Measurements from ENCODE around the gene CACNG4.
A peak's percentile ranks its signal among the peaks of the same experiment; 100 is the strongest.

The CACNG4 gene

DNA sequence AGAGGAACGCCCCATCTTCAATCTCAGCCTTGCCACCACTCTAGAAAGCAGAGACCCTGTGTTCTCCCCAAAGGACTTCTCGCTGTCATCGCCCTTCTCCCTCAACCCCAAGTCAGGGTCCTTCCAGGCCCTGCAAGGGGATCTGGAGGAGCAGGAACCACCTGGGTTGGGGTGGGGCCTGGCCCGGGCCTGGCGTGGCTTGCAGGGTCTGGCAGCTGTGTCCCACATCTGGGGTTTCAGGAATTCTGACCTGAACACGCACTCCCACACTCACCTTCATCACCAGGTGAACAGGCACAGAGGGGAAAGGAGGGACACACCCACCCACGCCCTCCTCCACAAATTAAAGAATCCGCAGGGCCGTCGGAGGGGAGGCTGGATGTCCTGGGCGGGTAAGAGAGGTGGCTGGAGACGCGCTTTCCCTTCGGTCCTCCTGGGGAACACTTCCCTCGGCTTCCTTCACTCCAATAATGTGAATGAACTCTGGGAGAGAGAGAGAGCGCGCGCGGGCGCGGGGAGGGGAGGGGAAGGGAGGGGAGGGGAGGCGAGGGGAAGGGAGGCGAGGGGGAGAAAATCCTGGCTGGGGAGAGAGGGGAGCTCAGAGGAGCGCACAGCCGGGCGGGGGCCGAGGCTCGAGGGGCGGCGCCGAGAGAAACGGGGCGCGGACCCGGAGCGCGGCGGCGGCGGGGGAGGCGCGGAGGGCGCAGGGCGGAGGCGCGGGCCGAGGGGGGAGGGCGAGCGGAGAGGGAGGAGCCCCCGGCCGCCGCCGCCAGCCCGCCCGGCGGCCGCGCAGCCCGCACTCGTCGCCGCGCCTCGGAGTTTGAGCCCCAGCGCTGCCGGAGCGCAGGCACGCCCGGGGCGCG, at the start of gene CACNG4:
Gene CACNG4 (plus strand): TSS at position 799 of the 863 bp plus-strand sequence. CDS start 205 bp downstream, outside the sequence.
- DNase-seq, result peak in 1 of 2 experiments; percentile 46

DNA sequence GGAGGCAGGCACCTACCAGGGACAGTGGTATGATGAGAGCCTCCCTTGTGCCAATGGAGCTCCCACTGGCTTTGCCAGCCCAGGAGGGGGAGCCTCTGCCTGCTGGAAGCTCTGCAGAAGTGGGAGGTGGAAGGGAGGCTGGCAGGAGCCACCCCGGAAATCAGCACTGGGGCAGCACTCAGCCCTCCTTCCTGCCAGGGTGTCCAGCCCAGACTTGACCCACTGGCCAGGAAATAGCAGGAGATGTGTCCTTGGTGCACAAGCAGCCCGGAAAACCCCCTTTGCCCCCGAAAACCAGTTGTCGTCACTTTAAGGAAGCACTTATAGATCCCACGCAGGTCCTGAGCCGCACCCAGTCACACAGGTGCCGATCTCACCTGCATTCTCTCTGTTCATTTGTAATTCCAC, 49.3 kb upstream of the CACNG4 start:
- DNase-seq, result peak; percentile 16 to 31

DNA sequence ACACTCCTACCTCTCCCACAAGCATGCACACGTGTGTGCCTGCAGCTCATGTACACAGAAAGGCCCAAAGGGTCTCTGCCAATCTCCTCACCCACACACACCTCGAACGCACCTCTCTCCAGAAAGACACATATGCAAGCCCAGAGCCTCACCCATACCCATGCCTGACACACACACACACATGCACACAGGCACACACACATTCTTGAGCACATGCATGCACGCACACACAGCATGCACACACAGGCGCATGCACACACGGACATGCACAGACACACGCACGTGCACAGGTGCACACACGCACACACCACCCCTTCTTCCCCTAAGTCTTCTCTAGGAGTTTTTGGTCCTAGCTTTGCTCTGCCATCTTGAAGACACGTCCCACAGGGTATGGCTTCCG, 48.7 kb upstream of the CACNG4 start:
- DNase-seq, result no peak

DNA sequence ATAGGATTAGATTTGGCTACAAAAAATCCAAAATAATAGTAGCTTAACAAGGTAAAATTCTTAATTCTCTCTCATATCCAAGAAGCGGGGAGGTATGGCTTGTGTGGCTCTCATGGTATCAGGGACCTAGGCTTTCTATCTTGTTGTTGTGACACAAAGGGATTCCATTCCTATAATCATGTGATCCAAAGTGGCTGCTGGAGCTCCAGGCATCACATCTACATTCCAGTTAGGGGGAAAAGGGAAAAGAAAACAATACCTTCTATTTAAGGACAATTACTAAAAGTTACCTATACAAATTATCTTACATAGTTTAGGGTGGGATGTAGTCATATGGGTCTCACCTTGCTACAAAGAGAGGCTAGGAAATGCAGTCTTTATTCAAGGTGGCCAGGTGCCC, 47.6 kb upstream of the CACNG4 start:
- DNase-seq, result no peak

DNA sequence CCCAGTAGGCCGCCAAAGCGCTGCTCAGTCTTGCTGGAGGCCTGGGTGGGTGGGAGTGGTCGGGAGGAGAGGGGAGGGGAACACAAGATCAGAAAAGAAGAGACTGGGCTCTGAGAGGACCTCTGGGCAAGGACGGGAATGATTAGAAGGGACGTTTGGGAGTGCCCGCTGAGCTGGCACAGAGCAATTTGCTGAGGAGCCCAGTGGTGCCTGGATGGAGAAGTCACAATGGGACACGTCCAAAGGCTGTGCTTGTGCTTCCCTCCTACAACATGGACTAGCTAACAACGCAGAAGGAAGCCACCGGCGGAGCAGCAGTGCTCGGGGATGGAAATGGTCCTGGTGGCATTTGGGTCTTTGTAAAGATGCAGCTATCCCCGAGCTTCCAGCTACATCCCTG, 45.6 kb upstream of the CACNG4 start:
- DNase-seq, result no peak

DNA sequence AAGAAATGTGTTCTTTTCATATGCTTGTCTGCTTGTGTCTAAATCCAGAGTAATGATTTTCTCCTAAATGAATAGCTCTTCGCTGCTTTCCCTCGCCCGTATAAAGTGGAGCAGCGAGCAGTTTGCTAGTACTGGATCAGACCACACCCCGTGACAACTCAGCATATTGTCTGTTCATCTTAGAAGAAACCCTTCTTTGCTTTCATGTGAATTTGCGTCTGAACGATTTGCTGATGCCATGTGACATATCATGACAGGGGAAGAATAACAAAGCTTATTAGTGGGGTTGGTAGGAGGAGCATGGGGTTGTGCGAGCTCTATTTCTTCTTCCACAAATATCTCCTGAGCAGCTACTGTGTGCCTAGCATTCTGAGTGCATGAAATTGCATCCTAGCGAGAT, 44.1 kb upstream of the CACNG4 start:
- DNase-seq, result no peak

DNA sequence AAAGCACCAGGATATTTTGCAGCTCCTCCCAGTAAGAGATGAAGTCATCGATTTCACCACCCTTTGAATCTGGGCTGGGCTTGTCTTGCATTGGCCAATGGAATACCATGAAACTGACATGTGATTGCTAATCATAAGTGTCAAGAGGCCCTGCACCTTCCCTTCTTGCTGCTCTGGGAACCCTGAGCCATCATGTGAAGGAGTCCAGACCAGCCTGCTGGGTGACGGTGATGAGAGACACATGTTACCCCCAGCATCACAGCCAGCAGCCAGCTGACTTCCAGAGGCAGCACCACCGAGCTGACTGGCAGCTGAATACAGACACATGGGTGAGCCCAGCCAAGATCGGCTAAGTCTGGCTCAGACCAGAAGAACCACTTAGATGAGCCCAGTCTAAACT, 43.6 kb upstream of the CACNG4 start:
- no peak for DNase-seq

DNA sequence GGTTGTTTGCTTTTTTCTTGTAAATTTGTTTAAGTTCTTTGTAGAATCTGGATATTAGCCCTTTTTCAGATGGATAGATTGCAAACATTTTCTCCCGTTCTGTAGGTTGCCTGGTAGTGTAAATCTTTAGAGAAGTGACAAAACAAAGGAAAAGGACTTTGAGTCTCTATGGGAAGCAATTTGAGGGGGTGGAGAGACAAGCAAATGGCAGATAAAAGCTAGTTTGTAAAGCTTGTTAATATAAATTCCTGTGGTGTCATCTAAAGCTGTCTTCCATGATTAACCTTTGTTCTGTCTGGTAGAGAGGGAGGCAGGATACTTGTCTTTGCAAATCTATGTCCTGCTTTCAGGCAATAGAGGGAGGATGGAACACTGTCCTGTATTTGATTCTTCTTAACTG, 40.6 kb upstream of the CACNG4 start:
- DNase-seq, result no peak

DNA sequence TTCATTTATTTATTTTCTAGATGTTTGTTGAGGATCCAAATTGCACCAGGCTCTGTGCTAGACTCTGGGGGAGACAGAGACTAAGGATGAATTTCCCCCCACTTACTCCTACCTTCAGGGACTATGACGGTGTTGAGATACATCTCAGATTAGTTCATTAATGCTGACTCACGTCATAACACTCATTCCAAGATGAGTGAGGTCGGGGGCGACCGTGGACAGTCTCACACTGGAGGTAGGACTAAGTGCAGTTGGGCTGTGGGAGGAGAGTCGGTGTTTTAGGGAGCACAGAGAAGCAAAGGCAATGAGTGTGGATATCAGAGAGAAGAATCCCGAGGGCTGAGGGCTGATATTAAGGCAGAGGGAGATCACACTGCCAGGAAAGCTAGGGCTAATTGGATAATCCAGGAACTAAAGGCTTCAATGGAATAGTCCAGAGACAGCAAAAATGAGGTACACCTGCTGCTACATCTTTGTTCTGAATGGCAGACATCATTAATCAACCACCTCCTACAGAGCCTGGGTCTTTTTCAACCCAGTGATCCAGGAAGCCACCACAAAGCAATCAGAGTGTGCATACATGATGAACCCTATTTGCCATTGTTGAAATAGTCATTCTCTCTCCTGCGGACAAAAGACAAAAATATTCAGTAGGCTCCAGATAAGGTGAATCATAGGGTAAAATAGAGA, 38.6 kb upstream of the CACNG4 start:
- DNase-seq, result no peak

DNA sequence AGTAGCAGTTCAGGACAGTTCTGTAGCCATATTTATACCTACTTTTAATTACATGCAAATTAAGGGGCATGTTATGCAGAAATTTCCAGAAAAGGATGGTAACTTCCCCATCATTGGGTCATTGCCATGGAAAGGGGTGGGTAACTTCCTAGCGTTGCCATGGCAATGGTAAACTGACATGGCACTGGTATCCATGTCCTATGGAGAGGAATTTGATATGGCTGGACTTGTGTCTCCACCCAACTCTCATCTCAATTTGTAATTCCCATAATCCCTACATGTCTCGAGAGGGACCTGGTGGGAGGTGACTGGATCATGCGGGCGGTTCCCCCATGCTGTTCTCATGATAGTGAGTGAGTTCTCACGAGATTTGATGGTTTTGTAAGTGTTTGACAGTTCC, 35.6 kb upstream of the CACNG4 start:
- no peak for DNase-seq

DNA sequence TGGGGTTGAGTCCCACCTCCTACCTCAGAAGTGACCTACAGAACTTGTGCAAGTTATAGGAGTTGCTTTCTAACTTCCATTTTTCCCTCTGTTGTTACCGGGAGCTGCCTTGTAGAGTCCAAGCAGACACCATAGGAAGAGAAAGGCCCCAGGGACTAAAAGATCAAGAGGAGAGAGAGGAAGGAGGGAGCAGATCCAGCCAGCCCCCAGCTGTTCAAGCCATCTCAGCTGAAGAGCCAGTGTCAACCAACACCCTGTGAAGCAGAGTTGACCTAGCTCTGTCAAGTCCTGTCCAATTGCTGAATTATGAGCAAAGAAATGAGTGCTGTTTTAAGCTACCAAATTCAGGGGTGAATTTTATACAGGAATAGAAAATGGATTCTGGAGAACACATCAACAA, 34.9 kb upstream of the CACNG4 start:
- no peak for DNase-seq

DNA sequence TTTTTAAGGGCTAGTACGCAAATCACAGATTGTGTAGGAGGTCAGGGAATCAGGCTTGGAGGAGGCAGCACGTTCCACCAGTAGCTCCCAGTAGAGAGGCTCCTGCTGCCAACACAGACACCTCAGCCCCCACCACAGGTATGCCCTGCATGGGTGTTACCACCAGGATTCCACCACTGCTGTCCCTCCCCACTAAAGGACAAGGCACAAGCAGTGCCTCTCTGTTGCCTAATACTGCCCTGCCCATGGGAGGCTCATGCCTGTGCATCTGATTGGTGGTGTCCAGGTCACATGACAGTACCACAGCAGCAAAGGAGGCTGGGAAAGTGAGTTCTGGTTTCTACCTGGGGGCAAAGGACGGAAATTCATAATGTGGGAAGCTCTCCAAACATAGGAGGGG, 33.6 kb upstream of the CACNG4 start:
- no peak for DNase-seq

DNA sequence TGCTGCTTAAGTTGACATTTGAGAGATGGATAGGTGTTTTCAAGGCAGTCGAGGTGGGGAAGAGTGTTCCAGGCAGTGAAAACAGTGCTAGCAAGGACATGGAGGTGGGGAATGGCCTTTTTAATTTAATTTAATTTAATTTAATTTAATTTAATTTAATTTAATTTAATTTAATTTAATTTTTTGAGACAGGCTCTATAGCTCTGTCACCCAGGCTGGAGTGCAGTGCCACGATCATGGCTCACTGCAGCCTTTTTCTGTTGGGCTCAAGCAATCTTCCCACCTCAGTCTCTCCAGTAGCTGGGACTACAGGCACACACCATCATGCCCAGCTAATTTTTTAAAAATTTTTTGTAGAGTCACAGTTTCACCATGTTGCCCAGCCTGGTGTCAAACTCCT, 32.2 kb upstream of the CACNG4 start:
- DNase-seq, result no peak

DNA sequence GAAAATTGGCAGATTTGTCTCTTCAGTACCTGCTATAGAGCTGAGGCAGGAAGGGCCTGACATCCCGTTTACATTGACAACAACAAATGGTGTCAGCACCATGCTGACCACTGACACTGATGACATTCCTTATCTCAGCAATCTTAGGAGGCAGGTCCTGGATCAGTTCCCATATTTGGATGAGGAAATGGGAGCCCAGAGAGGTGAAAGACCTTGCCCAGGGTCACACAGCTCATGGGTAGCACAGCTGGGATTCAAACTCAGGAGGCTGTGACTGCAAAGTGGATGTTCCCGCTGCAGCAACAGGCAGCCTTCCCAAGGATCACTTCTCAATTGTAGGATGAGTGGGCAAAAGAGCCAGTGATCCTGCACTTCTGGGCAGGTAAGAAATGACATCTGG, 30.5 kb upstream of the CACNG4 start:
- no peak for DNase-seq

DNA sequence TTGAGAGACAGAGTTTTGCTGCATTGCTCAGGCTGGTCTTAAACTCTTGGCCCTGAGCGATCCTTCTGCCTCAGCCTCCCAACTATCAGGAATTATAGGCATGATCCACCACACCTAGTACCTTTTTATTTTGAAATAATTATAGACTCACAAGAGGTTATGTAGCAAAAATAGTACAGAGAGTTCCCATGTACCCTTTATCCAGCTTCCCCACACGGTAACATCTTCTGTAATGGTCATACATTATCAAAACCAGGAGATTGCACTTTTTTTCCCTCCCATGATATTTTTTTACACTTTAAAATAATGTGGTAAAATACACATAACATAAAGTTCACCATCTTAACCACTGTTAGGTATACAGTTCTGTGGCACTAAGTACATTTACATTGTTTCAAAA, 28.8 kb upstream of the CACNG4 start:
- DNase-seq, result no peak

DNA sequence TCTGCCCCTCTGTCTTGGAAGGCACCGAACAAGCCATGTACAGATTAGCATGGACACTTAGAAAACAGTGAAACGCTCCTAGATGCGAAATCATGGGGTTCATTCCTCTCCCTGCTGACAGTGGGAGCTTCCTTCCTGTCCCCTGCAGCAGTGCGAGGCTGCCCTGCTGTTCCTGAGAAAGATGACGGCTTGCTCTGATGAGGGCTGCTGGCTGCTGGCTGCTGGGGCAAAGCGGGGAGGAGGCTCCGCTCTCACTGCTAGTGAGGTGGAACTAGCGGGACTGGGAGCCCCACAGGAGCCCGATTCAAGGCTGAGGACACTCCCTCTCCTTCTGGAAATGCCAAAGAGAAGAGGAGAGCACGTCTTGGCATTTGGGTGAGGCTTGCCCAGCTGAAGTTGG, 25.9 kb upstream of the CACNG4 start:
- DNase-seq, result no peak

DNA sequence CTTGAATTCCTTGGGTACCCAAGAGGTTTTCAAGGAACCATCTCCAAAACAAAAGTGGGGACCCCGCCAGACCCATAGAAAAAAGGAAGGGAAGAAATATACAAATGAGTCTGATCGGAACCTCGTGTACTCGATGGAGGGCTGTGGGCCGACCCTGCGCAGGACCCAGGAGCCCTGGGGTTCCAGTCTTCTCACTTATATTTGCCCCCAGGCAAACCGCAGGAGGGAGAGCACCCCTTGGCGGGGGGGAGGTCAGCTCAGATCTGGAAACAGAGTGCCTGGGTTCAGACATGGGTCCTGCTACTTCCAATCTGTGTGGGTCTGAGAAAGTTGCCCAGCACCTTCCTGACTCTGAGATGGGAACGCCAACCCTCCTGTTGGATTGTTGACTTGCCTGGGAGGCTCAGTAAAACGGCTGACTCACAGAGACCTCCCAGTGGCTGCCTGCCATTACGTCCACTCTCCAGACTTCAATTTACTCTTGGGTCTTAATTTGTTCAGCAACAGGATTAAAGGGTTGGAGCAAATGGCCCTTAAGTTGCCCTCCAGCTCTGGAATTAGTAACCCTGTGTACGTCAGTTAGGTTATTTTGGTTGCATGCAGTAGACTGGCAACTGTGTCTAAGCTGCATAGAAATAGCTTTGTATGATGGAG, 24.9 kb upstream of the CACNG4 start:
- DNase-seq, result no peak

DNA sequence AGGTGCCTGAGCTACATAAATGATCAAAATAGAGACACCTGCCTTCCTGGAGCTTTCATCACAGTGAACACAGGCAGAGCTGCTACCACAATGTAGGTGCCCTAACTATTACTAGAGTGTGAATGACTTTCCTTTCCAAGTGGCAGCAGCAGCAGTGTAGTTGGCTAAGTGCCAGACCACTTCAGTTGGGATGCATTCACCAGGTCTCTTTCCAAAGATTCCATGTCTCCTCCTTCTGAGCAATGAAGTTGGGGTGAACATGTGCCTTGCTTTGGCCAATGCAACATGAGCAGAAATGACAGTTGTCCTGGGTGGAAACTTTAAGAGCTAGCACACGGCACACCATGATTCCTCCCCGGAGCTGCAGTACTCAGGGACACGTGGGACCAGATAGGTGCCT, 23.3 kb upstream of the CACNG4 start:
- DNase-seq, result no peak

DNA sequence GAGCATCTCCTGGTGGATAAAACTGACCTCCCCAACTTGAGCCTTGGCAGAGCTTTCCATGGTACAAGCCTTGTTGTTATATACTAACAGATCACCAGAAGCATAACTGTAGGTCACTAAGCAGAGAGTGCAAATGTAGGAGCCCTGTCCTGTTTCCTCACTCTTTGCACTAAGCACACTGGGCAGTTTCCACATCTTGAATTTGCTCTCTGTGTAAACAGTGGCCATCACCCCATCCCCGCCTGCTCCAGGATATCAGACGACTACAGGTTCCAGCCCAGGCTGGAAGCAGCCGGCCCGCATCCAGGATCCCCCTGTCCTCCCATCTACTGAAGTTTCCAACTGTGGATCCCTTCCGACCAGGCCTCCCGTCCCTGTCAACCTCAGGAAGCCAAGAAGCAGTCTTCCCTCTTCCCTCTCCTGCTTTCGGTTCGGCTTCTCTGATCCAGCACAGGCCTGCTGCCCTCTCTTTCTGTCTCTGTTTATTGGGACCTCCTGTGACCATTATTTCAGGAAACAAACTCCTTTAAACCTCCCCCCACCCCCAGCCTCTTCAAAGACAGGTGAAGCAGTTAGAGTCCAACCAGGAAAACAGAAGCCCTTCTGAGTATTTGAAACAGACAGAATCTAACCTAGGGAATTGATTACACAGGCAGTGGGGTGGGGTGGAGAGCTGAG, 22.6 kb upstream of the CACNG4 start:
- DNase-seq, result no peak

DNA sequence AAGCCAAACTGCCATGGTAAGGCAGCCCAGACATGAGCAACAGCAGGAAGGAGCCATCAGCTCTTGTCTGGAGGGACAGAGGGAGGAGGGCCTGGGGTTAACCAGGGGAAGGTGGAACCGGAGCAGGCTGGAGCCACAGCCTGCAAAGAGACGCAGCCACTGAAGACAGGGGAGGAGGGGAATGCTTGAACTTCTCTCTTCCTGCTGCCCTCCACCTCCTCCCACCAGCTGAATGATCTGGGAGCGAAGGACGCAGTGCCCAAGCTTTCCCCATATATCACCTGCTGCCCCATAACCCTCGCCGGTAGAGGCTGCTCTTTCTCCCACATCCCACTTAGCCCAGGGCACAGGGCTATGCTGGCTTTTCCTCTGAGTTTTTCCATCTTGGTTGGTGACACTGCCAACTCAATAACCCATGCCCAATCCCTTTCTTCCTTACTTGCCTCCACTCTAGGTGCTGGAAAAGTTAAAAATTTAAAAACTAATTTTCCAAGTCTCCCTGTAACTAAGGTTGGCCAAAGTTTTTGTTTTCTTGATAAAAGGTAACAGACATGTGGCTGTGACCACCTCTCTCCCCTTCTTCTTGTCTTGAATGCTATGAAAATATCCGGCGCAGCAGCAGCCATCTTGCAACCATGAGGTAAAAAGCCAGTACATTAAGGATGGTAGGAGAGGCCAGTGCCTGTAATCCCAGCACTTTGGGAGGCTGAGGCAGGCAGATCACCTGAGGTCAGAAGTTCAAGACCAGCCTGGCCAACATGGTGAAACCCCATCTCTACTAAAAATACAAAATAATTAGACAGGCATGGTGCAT, 21.8 kb upstream of the CACNG4 start:
- no peak for DNase-seq

DNA sequence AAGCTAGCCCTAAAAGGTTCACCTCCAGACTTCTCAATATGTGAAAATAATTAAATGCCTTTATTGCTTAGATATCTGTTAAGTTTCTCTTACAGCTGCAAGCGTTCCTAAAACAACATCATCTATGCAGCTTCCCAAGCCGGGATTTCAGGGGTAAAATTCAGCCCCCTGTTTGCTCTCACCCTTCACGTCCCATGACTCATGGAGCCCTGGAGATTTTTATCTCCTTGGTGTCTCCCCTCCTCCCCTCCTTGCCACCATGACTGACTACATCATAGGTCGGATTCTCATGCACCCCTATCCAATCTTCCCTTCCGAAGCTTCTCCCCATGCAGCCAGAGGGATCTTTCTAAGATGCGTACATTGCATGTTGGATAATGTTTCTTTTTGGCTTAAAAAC, 21.0 kb upstream of the CACNG4 start:
- no peak for DNase-seq

DNA sequence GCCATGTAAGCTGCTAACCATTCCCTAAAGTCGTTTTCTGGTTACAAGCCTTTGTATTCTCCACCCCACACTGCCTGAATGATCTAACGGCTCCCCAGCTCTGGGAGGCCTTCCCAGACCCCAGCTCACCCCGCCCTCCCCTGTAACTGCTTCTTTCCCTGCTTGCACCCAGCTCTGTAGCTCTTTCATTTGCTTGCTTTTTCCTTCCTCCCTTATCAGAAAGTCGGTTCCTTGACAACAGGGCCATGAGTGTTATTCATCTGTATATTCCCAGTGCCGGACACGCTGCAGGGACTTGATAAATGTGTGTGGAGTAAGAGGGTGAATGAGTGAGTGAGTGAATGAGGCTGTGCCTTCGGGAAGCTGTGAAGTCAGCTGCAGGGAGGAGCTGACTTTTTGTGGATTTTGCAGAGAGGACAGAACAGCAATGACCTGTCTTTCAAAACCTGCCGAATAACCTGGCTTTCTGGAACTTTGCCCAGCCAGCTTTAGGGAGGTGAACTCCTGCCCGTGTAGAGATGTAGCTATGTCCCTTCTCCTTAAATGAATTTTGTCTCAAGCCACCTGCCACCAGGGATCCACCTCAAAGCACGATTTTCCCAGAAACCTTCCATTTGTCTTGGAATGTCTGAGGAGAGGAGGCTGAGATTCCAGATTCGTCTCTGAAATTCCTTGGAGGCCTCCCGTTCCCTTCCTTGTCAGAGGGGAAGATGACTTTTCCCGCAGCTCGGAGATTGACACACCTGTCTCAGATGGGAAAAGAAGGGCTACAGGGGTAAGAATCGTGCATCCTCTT, 20.0 kb upstream of the CACNG4 start:
- DNase-seq, result no peak
